GM18951 (cell line): ENCODE results near the gene ABHD12B.
"Not testable (repeated sequence)": the region's sequence is repeated elsewhere in the genome, so short reads cannot be mapped to it uniquely, and the experiment has no call there.

Experiments
- POLR2A ChIP-seq: IDR thresholded peaks from 4 replicates; pipeline ENCODE4 v1.6.1; 2011; ENCODE audit warnings: mild to moderate bottlenecking; ENCODE audit not compliant: insufficient read length, insufficient read depth; ENCODE audit errors: extremely low read depth
- in situ Hi-C: fragments of 300-500 bp; cut with MboI; formaldehyde crosslinking; loops from one replicate; pipeline ENCODE4 v1.12.0; 2022; ENCODE audit warnings: low sequenced_read_pairs, mixed read lengths, inconsistent platforms; ENCODE audit not compliant: unreplicated experiment

ABHD12B gene

GRCh38 chr14:50897658-50898175 lies 25.9 kb downstream of the ABHD12B start:
- in situ Hi-C loops: no loop called here
- no peak for TF ChIP-seq POLR2A

GRCh38 chr14:50901361-50901760 lies 29.5 kb downstream of the ABHD12B start:
- TF ChIP-seq POLR2A: no peak
- in situ Hi-C loops: no loop called here

- in situ Hi-C loops: no loop called here
- no peak for TF ChIP-seq POLR2A
Measured at GRCh38 chr14:50904719-50905118, 32.9 kb downstream of the ABHD12B start.

- TF ChIP-seq POLR2A: no peak
- in situ Hi-C loops: no loop called here
Measured at GRCh38 chr14:50906326-50907065, 34.6 kb downstream of the ABHD12B start.

GRCh38 chr14:50910495-50911420 lies 38.9 kb downstream of the ABHD12B start:
- in situ Hi-C loops: no loop called here
- no peak for TF ChIP-seq POLR2A

- in situ Hi-C loops: no loop called here
Measured at GRCh38 chr14:50917449-50917848, 45.6 kb downstream of the ABHD12B start.

GRCh38 chr14:50919524-50919923 lies 47.7 kb downstream of the ABHD12B start:
- in situ Hi-C loops: not testable (repeated sequence)

More at GRCh38 chr14:50917449-50917848, 45.6 kb downstream of the ABHD12B start:
- TF ChIP-seq POLR2A: no peak

GRCh38 chr14:50920482-50921230 lies 48.8 kb downstream of the ABHD12B start:
- in situ Hi-C loops: no loop called here
- TF ChIP-seq POLR2A: no peak

GRCh38 chr14:50922803-50923202 lies 51.0 kb downstream of the ABHD12B start:
- no peak for TF ChIP-seq POLR2A
- in situ Hi-C loops: no loop called here

GRCh38 chr14:50924236-50924635 lies 52.4 kb downstream of the ABHD12B start:
- in situ Hi-C loops: no loop called here
- TF ChIP-seq POLR2A: no peak

- in situ Hi-C loops: no loop called here
- TF ChIP-seq POLR2A: no peak
Measured at GRCh38 chr14:50924843-50925242, 53.0 kb downstream of the ABHD12B start.

- in situ Hi-C loops: no loop called here
- TF ChIP-seq POLR2A: no peak
Measured at GRCh38 chr14:50926851-50927386, 55.1 kb downstream of the ABHD12B start.
